ENCODE measurements around the gene CCDC159.

CCDC159 gene

DNA sequence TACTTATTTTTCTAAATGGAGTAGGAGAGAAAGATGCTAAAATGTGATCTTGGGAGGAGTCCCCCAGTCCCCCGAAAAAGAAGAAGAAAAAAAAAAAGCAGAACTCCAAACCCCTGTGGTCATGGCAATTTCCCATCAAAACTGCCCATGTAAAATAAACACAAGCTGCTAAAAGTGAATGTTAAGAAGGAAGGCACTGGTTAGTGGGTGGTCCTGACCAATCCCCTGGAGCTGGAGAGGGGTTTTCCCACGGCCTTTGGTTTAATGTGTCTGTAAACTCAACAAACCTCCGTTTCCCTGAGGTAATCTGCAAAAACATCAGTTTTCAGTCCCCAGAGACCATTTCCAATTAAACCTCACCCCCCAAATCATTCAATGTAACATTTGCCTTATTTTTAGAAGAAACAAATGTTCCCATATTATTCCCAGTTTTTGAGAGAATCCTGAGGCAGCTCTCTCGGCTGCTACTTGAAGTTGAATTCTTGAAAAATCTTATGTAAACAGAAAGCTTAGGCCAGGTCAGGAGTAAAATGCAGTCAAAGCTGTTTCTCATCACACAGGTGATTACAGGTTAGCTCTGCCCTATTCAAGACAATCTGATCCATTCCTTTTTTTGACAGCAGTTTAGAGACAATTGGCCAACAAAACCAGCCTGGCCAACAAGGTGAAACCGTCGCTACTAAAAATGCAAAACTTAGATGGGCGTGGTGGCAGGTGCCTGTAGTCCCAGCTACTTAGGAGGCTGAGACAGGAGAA is 23.9 kb upstream of the CCDC159 start:
- Histone ChIP-seq H3K9me3 (ENCODE audit: control insufficient read depth, insufficient read depth, low read depth, low read length) (no peaks in the 10 kb centered on the region), H3K36me3 (ENCODE audit: control insufficient read depth in 2 of 2, insufficient read depth in 1 of 2, low read length in 2 of 2) (peaks cover 0 to 6% of the 10 kb centered on the region in 2 experiments; a peak in 2 of 3 replicates), H3K4me1 (ENCODE audit: control insufficient read depth, insufficient read depth, low read length) (peaks cover 20% of the 10 kb centered on the region), H3K4me3 (ENCODE audit: low read depth, low read length) (no peak overlapping the region), H3K27ac (ENCODE audit: extremely low read depth, low read depth, low read length) (no peak overlapping the region)
- CTCF ChIA-PET, result interaction anchor here (0.7 to 1.9 kb wide), 8 partner anchors 10 to 379 kb away, joined by 3 to 10 read pairs (median 4); partner anchors contain the start of genes ODAD3 and PRKCSH
- POLR2A ChIA-PET, result interaction anchor here (0.5 to 4.1 kb wide), 4 partner anchors 24 to 113 kb away, joined by 3 to 14 read pairs (median 6); partner anchors contain the start of genes CCDC159, ODAD3, PRKCSH and SWSAP1
- TF ChIP-seq ZNF629 (tag by site-specific recombination; IDR thresholded peaks at IDR 0.05) (no peak), ZNF174 (tag by site-specific recombination; IDR thresholded peaks at IDR 0.05) (no peak), GLIS1 (tag by site-specific recombination; IDR thresholded peaks at IDR 0.05) (peak; percentile 19; the same call in 1 of the 2 replicates)
- TF ChIP-seq, protein P1, sequence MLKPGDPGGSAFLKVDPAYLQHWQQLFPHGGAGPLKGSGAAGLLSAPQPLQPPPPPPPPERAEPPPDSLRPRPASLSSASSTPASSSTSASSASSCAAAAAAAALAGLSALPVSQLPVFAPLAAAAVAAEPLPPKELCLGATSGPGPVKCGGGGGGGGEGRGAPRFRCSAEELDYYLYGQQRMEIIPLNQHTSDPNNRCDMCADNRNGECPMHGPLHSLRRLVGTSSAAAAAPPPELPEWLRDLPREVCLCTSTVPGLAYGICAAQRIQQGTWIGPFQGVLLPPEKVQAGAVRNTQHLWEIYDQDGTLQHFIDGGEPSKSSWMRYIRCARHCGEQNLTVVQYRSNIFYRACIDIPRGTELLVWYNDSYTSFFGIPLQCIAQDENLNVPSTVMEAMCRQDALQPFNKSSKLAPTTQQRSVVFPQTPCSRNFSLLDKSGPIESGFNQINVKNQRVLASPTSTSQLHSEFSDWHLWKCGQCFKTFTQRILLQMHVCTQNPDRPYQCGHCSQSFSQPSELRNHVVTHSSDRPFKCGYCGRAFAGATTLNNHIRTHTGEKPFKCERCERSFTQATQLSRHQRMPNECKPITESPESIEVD (tag by site-specific recombination; IDR thresholded peaks at IDR 0.05), result peak; percentile 69

GRCh38 chr19:11323601-11324078 is 22.7 kb upstream of the CCDC159 start:
- ChIA-PET POLR2A (interaction anchor here (0.6 to 4.1 kb wide), 10 partner anchors 16 to 948 kb away, joined by 3 to 14 read pairs (median 4); partner anchors contain the start of genes CCDC159, RAB3D, SWSAP1 and TMEM205), CTCF (interaction anchor here (0.5 to 1.9 kb wide), 6 partner anchors 9 to 129 kb away, joined by 3 to 10 read pairs (median 4); partner anchors contain the start of gene TSPAN16)
- H3K9me3 ChIP-seq (ENCODE audit: control insufficient read depth, insufficient read depth, low read depth, low read length), result no peaks in the 10 kb centered on the region
- peak overlapping the region; percentile 63; the same call in 1 of the 2 replicates for H3K27ac ChIP-seq (ENCODE audit: extremely low read depth, low read depth, low read length)
- no peak for TF ChIP-seq ZBTB7A (tag by site-specific recombination; IDR thresholded peaks at IDR 0.05; ENCODE audit: low read depth)
- no peak for TF ChIP-seq ZBTB48 (tag by site-specific recombination; IDR thresholded peaks at IDR 0.05)
- TF ChIP-seq, protein P2, sequence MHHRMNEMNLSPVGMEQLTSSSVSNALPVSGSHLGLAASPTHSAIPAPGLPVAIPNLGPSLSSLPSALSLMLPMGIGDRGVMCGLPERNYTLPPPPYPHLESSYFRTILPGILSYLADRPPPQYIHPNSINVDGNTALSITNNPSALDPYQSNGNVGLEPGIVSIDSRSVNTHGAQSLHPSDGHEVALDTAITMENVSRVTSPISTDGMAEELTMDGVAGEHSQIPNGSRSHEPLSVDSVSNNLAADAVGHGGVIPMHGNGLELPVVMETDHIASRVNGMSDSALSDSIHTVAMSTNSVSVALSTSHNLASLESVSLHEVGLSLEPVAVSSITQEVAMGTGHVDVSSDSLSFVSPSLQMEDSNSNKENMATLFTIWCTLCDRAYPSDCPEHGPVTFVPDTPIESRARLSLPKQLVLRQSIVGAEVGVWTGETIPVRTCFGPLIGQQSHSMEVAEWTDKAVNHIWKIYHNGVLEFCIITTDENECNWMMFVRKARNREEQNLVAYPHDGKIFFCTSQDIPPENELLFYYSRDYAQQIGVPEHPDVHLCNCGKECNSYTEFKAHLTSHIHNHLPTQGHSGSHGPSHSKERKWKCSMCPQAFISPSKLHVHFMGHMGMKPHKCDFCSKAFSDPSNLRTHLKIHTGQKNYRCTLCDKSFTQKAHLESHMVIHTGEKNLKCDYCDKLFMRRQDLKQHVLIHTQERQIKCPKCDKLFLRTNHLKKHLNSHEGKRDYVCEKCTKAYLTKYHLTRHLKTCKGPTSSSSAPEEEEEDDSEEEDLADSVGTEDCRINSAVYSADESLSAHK (tag by site-specific recombination; IDR thresholded peaks at IDR 0.05), result no peak
- TF ChIP-seq ZNF837 (tag by site-specific recombination; IDR thresholded peaks at IDR 0.05), result no peak
- TF ChIP-seq ZNF530 (tag by site-specific recombination; IDR thresholded peaks at IDR 0.05; ENCODE audit: low read depth), result no peak
- no peak for TF ChIP-seq ZNF510 (tag by site-specific recombination; IDR thresholded peaks at IDR 0.05; ENCODE audit: insufficient replicate concordance)
- TF ChIP-seq ZFHX2 (tag by site-specific recombination; conservative IDR thresholded peaks at IDR 0.05), result no peak
- TF ChIP-seq WT1 (tag by site-specific recombination; IDR thresholded peaks at IDR 0.05), result no peak
- TF ChIP-seq ZNF398 (tag by site-specific recombination; IDR thresholded peaks at IDR 0.05), result no peak
- TF ChIP-seq ZBTB11 (tag by site-specific recombination; conservative IDR thresholded peaks at IDR 0.05; ENCODE audit: low read depth), result no peak
- TF ChIP-seq ZNF629 (tag by site-specific recombination; IDR thresholded peaks at IDR 0.05), result no peak
- TF ChIP-seq ELK4 (IDR thresholded peaks at IDR 0.05; ENCODE audit: borderline replicate concordance, low read depth, low read length), result no peak
- no peak for TF ChIP-seq ZNF571 (tag by site-specific recombination; IDR thresholded peaks at IDR 0.05)
- TF ChIP-seq ZBTB1 (tag by site-specific recombination; IDR thresholded peaks at IDR 0.05), result no peak
- TF ChIP-seq ZNF626 (tag by site-specific recombination; IDR thresholded peaks at IDR 0.05), result no peak
- no peak for TF ChIP-seq ZNF292 (tag by site-specific recombination; IDR thresholded peaks at IDR 0.05; ENCODE audit: borderline replicate concordance, low read depth)
- H3K4me1 ChIP-seq (ENCODE audit: control insufficient read depth, insufficient read depth, low read length), result peaks cover 20% of the 10 kb centered on the region
- no peak overlapping the region for H3K4me3 ChIP-seq (ENCODE audit: low read depth, low read length)
- peaks cover 0 to 6% of the 10 kb centered on the region in 2 experiments; a peak in 2 of 3 replicates for H3K36me3 ChIP-seq (ENCODE audit: control insufficient read depth in 2 of 2, insufficient read depth in 1 of 2, low read length in 2 of 2)
